ENCODE data around the gene PTGER4. TPM values are rescaled to one million over a fixed set of nuclear protein-coding genes. Genes with fewer than 3 reads are reported as not detected.

The PTGER4 gene
- total and polyA plus RNA-seq, 2 of the 8 experiments (the other 6 are each of a cell fraction or from before 2014, with no cell fraction given) = 0.76 to 1.2 TPM

- TF ChIP-seq CHD7 (IDR thresholded peaks at IDR 0.05; ENCODE audit: insufficient replicate concordance, low read length) = no peak
- TF ChIP-seq NRF1 (IDR thresholded peaks at IDR 0.05; ENCODE audit: low read depth, low read length) = no peak
- TF ChIP-seq TAF7 (optimal IDR thresholded peaks at IDR 0.05; ENCODE audit: borderline replicate concordance, low read depth, low read length) = no peak
Measured at GRCh38 chr5:40700116-40700782, 20.5 kb downstream of the PTGER4 start (continued).
